ENCODE results near the gene MPRIP.
A peak's percentile ranks its signal among the peaks of the same experiment; 100 is the strongest.

MPRIP gene

DNA sequence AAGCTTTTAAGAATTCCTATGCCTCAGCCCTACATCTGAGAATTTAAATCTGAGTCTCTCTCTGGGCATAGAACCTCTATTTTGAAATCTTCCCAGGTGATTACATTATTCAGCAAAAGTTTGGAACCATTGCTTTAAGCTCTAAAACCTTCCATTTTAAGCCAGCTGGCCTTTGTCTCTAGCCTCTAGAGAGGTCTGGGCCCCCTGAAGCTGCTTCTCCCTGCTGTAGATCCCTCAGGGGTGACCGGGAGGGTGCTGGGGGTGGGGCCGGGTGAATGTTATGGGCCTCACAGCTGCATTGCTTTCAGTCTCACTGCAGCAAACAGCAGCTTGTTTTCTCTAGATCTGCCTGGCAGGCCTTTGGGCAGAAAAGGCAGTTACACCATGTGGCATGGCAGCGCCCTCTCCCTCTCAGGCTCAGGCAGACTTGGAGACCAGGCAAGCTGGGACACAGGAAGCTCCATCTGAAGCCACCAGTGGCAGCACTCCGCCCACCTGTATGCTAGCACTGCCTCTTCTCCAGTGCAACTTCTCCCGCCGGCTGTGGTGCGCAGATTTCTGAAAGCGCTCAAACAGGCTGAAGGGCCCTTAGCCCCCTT is 66.3 kb downstream of the MPRIP start:
- DNase-seq (no peak), ATAC-seq (no peak)

DNA sequence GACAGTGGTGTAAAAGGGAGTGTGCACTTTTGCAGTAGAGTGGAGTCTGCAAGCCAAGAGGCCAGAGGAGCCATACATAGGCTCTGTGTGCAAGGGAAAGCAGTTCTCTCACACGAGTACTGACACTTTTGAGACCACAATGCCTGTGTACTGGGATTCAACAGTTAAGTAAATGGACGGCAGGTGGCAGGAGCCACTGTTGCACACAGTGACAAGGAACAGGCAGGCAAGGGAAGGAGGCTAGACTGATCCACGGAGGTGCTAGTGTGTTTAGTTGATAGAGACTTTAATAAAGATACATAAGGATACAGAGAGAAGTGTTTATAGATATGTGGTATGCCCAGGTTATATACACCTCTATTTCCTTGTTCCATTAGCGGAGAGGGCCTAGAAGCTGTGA is 67.0 kb downstream of the MPRIP start:
- ATAC-seq (no peak), DNase-seq (no peak)

DNA sequence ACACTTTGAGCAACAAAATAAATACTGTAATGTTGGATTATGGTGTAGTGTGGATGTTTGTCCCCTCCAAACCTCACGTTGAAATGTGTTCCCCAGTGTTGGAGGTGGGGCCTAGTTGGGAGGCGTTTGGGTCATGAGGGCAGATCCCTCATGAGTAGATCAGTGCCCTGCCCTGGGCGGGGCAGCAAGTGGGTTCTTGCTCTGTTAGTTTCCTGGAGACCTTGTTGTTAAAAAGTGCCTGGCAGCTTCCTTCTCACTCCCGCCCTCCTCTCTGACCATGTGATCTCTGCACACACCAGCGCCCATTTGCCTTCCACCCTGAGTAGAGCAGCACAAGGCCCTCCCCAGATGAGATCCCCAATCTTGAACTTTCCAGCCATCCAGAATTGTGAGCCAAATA is 67.7 kb downstream of the MPRIP start:
- peak; percentile 12 for ATAC-seq
- DNase-seq, result no peak

DNA sequence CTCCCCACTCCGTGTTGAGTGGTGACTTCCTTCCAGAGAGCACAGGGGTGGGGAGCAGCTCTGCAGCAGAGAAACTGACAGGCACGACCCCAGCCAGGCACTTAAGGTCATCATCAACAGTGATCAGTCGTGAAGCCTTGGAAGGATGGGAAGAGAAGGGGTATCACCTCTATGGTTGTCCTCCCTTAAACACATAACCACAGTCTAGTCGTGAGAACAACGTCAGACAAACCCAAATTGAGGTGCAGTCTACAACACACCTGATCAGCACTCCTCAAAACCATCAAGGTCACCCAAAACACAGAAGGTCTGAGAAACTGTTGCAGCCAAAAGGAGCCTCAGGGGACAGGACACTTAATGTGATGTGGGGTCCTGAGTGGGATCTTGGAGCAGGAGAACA is 68.3 kb downstream of the MPRIP start:
- ATAC-seq, result no peak
- no peak for DNase-seq

DNA sequence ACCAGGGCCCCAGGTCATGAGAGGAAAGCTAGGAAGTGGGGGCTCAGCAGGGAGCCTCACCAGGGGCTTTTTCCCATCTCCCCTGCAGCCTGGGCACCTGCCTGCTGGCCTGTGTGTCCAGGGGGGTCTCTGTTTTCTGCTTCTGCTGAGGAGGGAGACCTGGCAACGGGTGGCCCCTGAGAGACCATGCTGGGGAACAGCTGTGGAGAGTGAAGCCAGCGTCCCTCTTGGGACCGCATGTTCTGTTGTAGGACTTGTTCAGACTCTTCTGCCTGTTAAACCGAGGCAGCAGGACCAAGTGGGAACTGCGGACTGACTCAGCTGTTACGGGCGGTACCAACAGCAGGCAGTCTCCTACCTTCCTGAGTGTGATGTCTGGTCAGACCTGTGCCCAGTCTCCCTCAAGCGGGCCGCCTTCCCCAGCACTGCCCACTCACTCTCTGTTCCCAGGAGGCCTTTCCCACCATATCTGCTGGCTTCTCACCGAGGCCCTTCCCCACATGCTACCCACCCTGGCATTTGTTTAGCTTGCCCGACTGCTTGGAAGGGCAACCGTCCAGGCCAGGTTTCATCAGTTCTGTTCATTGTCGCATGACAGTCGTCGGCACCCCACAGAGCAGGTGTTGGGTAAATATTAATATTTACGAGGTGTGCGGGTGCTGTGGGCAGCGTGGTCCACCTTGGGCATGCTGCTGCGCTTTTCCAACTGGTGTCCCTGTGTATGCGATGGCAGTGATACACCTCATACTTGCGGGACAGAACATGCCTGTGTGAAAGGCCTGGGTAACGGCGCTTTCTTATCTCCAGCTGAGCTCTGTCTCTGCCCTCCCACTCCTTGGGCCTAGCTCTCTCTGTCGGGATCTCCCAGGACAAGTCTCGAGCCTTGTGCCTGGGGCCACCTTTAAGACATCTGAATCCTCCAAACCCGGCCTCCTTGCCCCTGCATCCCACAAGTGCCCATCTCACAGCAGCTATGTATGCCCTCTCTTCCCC is 69.4 kb downstream of the MPRIP start:
- DNase-seq (no peak), ATAC-seq (no peak)

DNA sequence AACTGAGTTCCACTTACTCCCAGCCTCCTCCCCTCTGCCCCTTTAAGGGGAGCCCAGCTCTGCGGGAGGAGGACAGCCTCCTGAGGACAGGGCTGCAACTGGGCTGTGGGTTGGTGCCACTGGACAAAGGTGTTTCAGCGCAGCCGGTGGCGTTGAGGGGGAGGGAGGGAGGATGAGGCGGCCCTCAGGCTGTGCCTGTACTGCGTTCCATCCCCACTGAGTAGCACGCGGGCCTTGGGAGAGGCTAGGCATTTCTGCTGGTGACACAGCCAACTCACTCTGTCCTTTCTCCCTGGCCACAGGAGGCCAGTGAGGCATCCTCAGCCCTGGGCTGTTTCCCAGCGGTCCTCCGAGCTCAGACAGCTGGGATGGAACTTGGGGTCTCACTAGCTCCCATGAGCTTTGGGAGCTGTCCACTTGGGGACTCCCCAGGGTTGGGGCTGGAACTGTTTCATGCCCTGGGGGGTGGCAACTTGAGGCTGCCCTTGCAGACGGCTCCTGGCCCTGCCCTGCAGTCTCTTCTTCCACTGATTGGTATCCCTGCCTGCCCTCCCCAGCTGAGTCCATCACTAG is 70.5 kb downstream of the MPRIP start:
- no peak for ATAC-seq
- no peak for DNase-seq

DNA sequence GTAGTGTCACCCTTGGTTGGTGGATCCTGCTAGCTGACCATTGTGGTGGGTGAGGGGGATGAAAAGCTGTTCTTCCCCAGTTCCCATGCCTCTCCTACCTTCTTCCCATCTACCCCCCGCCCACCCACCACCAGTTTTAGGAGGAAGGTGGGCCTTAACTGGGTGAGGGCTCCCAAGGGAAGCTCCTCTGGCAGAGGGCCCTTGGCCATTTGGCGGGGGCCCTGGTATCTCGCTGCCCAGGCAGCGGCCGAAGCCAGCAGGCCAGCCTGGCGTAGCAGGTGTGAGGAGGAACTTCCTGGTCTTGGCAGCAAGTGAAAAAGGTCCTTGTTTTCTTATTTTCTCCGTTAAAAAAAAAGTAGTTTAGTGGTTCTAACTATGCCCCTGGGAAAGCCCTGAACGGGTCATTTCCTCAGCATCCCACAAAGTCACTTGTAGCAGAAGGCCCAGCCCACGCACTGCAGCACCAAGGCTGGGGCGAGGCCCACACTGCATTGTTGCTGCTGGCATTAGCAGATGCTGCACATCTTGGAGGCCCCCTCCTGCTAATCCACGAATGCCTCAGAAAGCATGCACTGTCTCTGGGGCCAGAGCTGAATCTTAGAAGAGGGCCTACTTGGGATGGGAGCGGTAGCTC is 72.5 kb downstream of the MPRIP start:
- ATAC-seq (no peak), DNase-seq (peak; percentile 34)

DNA sequence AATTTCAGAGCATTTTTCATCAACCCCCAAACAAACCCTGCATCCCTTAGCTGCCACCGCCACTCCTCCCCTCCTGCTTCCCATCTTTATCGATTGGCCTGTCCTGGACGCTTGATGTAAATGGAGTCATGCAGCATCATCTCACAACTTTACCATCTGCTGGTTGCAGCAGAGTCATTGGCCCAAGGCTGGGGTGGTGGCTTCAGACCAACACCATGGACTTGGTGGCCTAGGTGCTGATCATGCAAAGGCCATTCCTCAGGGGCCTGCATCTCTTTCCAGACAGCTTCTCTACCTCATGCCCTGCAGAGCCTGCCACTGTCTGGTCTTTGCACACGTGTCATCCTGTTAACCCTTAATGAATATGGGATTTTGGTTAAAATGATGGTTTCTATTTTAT is 73.4 kb downstream of the MPRIP start:
- no peak for ATAC-seq
- DNase-seq, result no peak

DNA sequence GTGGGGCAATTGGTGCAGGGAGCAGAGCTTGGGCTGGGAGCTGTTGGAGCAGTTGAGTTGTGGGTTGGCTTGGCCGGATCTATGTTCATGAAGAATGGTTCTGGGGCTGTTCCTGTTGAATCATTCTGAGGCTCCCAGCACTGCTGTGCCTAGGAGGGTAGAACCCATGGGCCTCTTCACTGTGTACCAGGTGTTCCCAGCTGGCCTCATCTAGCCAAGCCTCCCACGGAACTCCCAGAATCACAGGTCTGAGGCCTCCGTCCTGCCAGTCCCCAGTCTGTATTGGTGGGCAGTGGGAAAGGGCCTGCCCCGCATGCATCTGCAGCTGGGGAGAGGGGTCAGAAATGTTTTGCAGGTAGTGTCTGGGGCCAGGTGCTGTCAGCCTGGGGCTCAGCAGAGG is 74.1 kb downstream of the MPRIP start:
- ATAC-seq (no peak), DNase-seq (no peak)

DNA sequence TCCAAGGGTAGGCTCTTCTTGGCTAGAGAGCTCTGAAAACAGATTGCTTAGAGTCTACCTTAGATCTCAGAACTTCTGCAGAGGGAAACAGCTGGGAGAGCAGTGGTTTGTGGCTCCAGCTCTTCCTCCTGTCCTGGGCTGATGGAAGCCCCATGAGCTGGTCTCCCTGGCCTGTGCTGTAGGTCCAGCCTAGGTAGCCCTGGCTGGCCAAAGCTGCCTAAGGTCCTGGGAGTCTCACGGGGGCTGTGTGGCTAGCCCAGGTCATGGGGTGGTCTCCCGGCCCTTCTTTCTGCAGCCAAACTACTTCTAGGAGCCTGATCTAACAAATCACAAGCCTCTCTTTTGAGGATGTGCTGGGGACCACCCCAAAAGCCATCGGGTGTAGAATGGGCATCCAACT is 75.7 kb downstream of the MPRIP start:
- no peak for ATAC-seq

DNA sequence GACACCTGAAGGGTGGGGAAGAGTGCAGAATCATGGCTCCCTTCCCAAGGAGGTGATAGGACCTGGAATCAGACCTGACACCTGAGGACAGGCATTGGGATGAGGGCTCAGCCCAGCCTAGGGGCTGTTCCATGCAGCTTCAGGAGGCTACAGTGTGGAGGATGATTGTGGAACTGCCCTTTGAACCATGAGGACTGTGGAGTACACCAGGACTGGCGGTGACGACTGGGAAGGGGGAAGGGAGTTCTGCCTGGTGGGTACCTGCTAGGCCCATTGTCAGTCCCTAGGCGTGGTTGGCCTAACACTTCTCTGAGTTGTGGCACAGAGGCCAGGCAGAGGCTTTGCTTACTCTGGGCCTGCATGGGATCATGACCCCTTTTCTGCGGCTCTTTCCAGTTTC is 76.1 kb downstream of the MPRIP start:
- no peak for DNase-seq
- ATAC-seq, result no peak

More for the DNA sequence above, 75.7 kb downstream of the MPRIP start:
- DNase-seq, result no peak

DNA sequence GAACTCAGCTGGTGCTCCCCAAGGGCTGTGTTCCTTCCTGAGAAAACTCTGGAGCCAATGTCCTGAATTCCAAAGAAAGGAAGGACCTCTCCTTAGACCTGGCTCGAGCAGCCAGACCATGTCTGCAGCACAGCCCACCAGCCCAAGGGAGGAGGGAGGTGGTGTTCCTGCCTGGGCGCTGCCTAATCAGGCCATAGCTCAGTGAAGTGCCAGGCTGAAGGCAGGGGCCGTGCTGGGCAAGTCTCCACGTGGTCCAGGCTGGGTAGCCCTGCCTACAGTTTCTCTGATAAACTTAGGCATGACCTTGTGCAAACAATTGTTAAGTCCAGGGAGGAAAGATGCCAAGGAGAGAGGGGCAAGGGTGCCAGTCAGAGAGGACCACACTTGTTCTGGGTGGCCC is 76.8 kb downstream of the MPRIP start:
- DNase-seq (no peak), ATAC-seq (no peak)

DNA sequence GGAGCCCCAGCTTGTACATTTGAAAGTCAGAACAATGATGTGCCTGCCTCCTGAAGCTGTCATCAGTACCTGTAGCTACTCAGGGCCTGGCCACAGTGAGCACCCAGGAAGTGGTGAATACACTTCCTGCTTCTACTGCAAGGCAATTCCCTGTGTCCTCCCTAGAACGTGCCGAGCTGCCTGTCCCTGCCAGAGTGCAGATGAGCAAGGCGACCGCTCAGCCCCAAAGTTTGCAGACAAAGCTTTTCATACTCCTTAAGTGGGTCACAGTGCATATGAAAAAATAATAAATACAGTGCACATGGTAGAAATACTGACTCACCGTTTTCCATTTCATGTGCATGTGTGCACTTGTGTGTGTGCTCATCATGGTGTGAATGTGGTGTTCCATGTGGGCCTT is 77.3 kb downstream of the MPRIP start:
- peak; percentile 67 for DNase-seq
- peak; percentile 93 for ATAC-seq

DNA sequence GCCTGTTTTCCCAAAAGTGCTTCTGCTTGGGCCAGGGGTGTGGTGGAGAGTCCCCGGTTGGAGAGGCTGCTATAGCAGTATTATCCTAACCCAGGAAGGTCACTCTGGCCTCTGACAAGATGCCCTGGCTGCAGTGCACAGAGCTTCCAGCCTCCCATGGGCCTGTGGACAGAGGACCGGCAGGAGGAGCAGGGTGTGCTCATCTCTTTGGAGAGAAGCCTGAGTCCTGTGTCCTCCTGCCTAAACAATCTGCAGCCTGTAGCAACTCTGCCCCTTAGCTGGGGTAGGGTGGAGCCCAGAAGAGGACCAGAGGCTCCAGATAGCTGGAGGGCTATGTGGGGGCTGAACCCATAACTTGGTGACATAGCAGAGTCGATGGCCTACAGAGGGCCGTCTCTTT is 78.0 kb downstream of the MPRIP start:
- DNase-seq (no peak), ATAC-seq (no peak)

DNA sequence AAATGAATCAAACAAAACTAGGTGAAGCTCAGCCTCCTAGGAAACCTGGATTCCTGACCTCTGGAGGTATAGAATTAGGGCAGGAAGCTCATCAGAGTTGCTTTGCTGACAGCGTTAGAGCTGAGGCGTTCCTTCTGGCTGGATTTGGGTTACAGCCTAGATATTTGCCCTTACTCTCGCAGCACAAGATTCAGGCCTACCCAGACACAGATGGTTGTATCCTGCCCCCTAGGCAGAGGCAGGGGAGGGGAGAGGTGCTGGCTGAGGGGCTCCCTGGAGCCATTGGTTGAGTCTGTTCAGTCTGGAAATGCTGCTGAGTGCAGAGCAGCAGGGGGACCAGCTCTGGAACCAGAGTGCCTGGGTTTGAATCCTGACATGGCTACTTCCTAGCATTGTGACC is 78.4 kb downstream of the MPRIP start:
- DNase-seq, result no peak

DNA sequence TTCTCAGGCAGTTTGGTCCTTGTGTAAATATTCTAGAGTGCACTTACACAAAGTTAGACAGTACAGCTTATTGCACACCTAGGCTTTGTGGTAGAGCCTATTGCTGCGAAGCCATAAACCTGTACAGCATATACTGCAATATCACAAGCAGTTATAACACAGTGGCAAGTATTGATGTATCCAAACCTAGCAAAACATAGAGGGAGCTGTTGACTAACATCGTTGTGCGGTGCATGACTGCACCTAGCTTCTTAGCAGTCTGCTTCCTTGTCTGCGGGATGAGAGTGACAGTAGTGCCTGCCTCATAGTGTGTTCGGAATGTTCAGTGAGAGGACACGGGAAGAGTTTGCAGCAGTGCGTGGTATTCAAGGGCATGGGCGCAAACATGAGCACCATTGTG is 78.9 kb downstream of the MPRIP start:
- DNase-seq (no peak), ATAC-seq (no peak)

More for the DNA sequence above, 78.4 kb downstream of the MPRIP start:
- ATAC-seq, result no peak

DNA sequence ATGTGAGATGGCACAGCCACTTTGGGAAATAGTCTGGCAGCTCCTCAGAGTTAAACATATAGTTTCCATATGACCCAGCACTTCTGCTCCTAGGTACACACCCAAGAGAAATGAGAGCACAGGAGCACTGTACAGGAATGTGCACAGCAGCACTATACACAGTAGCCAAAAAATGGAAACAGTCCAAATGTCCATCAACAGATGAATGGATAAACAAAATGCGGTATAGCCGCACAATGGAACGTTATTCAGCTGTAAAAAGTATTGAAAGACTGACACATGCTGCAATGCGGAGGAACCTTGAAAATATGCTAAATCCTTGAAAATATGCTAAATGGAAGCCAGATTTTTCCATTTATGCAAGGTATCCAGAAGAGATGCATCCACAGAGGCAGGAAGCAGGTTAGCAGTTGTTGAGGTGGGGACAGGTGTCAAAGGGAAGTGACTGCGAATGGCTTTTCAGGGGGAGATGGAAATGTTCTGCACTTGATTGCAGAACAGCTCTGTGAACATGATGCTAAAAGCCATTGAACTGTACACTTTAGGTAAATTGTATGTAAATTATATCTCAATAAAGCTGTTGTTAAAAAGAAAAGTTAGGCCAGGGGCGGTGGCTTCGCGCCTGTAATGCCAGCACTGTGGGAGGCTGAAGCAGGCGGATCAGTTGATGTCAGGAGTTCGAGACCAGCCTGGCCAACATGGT is 80.7 kb downstream of the MPRIP start:
- DNase-seq, result no peak
- no peak for ATAC-seq

DNA sequence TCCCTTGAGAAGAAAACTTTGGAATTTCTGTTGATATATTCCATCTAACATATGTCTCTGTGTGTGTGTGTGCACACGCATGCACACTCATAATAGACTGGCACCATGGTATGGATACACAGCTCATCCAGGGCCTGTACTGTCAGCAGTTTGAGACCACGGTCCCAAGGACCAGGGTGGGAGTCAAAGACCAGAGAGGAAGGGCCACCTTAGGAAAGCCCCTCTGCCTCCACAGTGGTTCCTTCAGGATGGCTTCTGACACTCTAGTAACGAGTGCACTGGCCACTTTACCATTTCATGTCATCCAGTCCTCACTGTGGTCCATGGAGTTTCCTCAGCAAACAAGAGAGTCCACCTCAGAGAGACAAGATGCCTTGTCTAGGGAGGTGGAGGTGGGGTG is 82.1 kb downstream of the MPRIP start:
- no peak for DNase-seq
- ATAC-seq, result no peak

DNA sequence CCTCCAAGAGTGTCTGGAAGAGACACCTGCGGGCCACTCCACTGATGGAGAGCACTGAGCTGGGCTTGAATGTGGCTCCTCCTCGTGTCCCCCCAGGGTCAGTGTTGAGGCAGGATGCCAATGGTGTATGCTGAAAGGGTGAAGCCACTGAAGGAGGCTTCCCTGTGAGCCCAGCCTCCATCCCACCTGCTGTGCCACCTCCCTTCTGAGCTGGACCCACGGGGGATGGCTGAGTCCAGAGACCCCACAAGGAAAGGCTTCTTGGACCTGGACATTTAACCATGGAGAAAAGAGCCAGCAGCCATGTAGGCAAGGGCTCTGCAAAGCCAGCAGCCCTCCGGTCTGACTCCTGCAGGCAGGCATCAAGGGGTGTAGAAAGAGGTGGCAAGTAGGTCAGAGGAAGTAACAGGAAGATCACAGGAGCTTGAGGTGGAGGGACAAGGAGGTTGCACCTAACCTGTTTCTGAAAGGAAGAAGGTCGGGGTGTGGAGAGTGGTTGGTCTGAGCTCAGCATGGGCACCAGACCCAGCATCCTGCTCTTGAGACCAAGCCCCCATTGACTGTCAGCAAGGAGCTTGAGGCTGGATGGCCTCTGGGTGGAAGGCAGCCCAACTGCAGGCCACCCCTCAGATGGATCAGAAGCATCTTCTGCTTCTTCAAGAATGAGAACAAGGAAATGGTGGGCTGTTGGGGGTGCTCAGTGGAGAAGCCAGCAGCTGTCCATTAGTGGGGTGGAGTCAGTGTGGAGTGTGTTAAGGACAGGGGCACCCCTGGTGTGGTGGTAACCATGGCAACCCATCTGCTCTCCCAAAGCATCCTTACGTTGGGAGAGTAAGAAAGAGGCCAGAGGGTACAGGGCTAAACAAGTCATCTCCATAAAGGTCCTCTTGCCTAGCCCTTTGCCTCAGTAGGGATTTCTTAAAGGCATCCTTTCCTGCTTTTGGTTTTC is 83.2 kb downstream of the MPRIP start:
- ATAC-seq, result peak; percentile 13
- DNase-seq, result no peak

DNA sequence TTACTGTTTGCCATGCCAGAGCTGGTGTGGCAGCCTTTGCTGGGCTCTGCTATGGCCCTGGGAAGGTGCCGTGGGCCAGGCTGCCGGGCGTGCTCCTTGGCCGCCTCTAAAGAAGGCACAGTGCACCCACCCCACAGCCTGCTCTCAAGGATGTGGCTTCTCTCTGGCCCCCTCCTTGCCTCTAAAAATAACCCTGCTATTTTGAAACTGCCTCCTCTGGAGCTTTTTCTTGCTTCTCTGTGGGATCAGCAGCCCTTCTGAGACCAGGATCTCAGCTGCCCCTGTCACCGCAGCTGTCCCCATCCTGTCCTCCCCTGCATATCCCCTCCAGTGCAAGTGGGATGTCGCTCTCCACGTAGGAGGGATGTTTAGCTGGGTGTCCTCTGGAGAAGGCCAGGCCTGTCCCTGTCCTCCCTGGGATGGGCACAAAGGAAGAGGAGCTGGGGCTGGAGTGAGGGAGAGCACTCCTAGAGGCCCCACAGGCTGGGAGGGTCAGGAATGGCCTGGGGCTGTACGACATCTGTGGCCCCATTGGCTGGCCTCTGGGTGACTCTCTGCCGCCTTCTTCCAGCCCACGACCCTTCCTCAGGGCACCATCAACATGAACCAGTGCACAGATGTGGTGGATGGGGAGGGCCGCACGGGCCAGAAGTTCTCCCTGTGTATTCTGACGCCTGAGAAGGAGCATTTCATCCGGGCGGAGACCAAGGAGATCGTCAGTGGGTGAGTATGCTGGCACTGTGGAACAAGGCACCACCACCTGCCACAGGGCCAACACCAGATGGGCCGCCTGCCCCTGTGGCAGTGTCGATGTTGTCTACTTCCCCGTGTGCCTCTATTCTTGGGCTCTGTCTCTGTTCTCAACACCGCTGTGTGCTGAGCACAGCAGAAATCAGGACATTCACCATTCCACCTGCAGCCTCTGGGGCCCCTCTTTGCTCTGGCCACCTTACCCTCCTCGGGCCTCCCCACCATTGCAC is 84.2 kb downstream of the MPRIP start:
- ATAC-seq (no peak), DNase-seq (no peak)
